Lung microvascular endothelial cell (primary cell): Measurements from ENCODE around the gene L1TD1. TPM values are rescaled to one million over a fixed set of nuclear protein-coding genes. Genes with fewer than 3 reads are reported as not detected.
"Not testable (repeated sequence)": the region's sequence is repeated elsewhere in the genome, so short reads cannot be mapped to it uniquely, and the experiment has no call there.

Experiments
- DNase-seq, 2 donors: peaks; one replicate each; pipeline versions ENCODE4 v3.0.0 to v3.0.0-alpha.2; 2010; ENCODE audit warnings: low read depth in 2 of 2
- total RNA-seq: library from RNA; depleted of rRNA; stranded (reverse); fragments of >200 nt; gene quantifications from 2 replicates; pipeline ENCODE4 v1.2.1, GENCODE V29; 2014

Gene L1TD1
- total RNA-seq, 1 donor from 2014 or later: not detected

DNA sequence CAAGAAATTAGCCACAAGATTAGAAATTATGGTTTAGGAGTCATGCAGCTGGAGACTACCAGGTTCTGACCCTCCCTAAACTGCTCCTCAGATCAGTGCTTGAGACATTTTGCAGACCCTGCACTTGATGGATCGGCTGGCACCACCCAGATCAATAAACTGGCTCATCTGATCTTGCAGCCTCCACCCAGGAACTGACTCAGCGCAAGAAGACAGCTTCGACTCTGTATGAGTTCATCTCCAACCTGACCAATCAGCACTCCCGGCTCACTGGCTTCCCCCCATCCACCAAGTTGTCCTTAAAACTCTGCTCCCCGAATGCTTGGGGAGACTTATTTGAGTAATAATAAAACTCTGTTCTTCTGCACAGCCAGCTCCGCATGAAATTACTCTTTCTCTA is 40.0 kb downstream of the L1TD1 start:
- DNase-seq: no peak

GRCh38 chr1:62235576-62235975 is 40.9 kb downstream of the L1TD1 start:
- no peak for DNase-seq

DNA sequence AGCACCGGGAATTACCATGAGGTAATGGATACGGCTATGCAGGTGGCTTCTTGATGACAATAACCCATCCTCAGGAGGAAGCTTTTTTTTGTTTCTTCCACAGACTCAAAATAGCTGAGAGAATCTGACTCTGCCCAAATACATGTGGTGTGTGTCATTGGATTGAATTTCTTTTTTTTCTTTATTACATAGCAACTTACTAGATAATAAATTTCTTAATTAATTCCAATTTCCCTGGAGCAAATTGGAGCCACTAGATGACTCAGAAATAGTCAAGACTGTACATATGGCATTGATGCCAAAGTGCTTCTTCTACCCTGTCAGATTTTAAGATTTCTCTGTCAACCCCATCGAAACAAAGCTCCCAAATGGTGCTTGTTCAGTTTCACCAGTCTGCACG is 42.7 kb downstream of the L1TD1 start:
- DNase-seq: no peak

DNA sequence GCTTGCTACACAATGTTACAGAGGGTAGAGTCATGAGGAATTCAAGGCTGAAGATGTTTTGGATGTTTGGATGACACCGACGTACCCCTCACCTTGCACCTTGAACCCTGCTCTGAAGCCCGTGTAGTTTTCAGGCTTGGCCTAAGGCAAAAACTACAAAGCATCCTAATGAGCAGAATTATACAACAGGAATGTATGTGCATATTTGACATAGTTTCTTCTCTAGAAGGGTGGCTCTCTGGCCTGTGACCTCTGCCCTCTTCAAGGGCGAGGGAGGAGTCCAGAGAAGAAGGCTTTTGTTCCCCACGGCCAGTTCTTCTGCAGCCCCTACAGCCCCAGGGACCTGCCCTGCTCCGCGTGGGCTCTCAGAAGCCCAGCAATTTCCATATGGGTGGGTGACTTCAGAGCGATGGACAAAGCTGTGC is 43.3 kb downstream of the L1TD1 start:
- DNase-seq: no peak

- no peak for DNase-seq
Observed at GRCh38 chr1:62238507-62238906, 43.9 kb downstream of the L1TD1 start.

DNA sequence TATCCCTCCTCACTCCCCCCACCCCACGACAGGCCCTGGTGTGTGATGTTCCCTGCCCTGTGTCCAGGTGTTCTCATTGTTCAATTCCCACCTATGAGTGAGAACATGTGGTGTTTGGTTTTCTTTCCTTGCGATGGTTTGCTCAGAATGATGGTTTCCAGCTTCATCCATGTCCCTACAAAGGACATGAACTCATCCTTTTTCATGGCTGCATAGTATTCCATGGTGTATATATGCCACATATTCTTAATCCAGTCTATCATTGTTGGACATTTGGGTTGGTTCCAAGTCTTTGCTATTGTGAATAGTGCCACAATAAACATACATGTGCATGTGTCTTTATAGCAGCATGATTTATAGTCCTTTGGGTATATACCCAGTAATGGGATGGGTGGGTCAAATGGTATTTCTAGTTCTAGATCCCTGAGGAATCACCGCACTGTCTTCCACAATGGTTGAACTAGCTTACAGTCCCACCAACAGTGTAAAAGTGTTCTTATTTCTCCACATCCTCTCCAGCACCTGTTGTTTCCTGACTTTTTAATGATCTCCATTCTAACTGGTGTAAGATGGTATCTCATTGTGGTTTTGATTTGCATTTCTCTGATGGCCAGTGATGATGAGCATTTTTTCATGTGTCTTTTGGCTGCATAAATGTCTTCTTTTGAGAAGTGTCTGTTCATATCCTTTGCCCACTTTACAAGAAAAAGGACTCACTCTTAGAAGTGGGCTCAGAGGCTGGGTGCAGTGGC is 45.2 kb downstream of the L1TD1 start:
- DNase-seq: not testable (repeated sequence)

- no peak for DNase-seq
Observed at GRCh38 chr1:62240651-62241370, 46.2 kb downstream of the L1TD1 start.

- DNase-seq: no peak
Observed at GRCh38 chr1:62241371-62242131, 46.9 kb downstream of the L1TD1 start.

- DNase-seq: not testable (repeated sequence)
Observed at GRCh38 chr1:62244380-62244779, 49.7 kb downstream of the L1TD1 start.

- no peak for DNase-seq
Observed at GRCh38 chr1:62245201-62245600, 50.6 kb downstream of the L1TD1 start.

- DNase-seq: no peak
Observed at GRCh38 chr1:62247391-62248168, 52.9 kb downstream of the L1TD1 start.

- no peak for DNase-seq
Observed at GRCh38 chr1:62250126-62250726, 55.6 kb downstream of the L1TD1 start.

DNA sequence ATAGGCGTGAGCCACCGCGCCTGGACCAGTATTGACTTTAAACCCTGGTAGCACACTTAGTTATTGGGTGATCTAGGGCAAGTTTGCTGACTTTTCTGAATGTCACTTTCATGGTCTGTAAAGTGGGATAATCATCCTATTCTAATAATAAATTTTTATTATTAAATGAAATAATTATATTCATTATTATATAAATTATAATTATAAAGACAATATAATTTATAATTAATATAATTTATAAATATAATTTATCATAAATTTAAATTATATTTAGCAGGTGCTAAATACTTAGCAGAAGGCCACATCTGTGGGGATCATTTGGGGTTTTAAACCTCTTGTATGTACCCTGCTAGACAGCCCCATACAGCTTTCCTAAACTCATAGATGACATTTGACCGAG is 64.9 kb downstream of the L1TD1 start:
- DNase-seq: no peak

- no peak for DNase-seq
Observed at GRCh38 chr1:62260688-62261087, 66.0 kb downstream of the L1TD1 start.

Other genes with a start within 250 kb of the L1TD1 start
- not detected in 2 replicates for gene KANK4, start 124.6 kb downstream of the L1TD1 start, total RNA-seq
- gene USP1, start 242.2 kb downstream of the L1TD1 start, total RNA-seq: 15.7 and 17.4 TPM in 2 replicates